HG03442 (cell line): ENCODE measurements around the gene OR4E1.
"Not testable (repeated sequence)": the region's sequence is repeated elsewhere in the genome, so short reads cannot be mapped to it uniquely, and the experiment has no call there.

Source experiments
- ATAC-seq: cut with Tn5 transposase; IDR thresholded peaks from one replicate; pipeline ENCODE4 v1.9.1; 2021; ENCODE audit warnings: mild to moderate bottlenecking, moderate library complexity; ENCODE audit not compliant: unreplicated experiment

Gene OR4E1

GRCh38 chr14:21673718-21674117, at the start of gene OR4E1:
Gene OR4E1 (minus strand): TSS chr14:21673818. CDS start chr14:21670935, 2,883 bp downstream.
- ATAC-seq, result no peak

GRCh38 chr14:21721504-21721903, 47.9 kb upstream of the OR4E1 start:
- no peak for ATAC-seq

GRCh38 chr14:21719841-21720240, 46.2 kb upstream of the OR4E1 start:
- no peak for ATAC-seq

- ATAC-seq, result no peak
Measured at GRCh38 chr14:21714318-21714929, 40.8 kb upstream of the OR4E1 start.

GRCh38 chr14:21712036-21712435, 38.4 kb upstream of the OR4E1 start:
- no peak for ATAC-seq

GRCh38 chr14:21711360-21711961, 37.8 kb upstream of the OR4E1 start:
- ATAC-seq, result peak; percentile 73

- ATAC-seq, result no peak
Measured at GRCh38 chr14:21704338-21704737, 30.7 kb upstream of the OR4E1 start.

GRCh38 chr14:21703357-21704326, 30.0 kb upstream of the OR4E1 start:
- no peak for ATAC-seq

GRCh38 chr14:21702316-21702715, 28.7 kb upstream of the OR4E1 start:
- no peak for ATAC-seq

- no peak for ATAC-seq
Measured at GRCh38 chr14:21699551-21699950, 25.9 kb upstream of the OR4E1 start.

- ATAC-seq, result not testable (repeated sequence)
Measured at GRCh38 chr14:21698538-21698937, 24.9 kb upstream of the OR4E1 start.

- ATAC-seq, result not testable (repeated sequence)
Measured at GRCh38 chr14:21697662-21698061, 24.0 kb upstream of the OR4E1 start.

- no peak for ATAC-seq
Measured at GRCh38 chr14:21694425-21694824, 20.8 kb upstream of the OR4E1 start.

- no peak for ATAC-seq
Measured at GRCh38 chr14:21686468-21686867, 12.8 kb upstream of the OR4E1 start.

- no peak for ATAC-seq
Measured at GRCh38 chr14:21680072-21680471, 6.5 kb upstream of the OR4E1 start.

GRCh38 chr14:21675566-21675965, 1.9 kb upstream of the OR4E1 start:
- no peak for ATAC-seq

- ATAC-seq, result no peak
Measured at GRCh38 chr14:21672116-21672515, 1.5 kb downstream of the OR4E1 start.

- no peak for ATAC-seq
Measured at GRCh38 chr14:21671371-21671770, 2.2 kb downstream of the OR4E1 start.

- ATAC-seq, result no peak
Measured at GRCh38 chr14:21669284-21669683, 4.3 kb downstream of the OR4E1 start.

- no peak for ATAC-seq
Measured at GRCh38 chr14:21668377-21668776, 5.2 kb downstream of the OR4E1 start.

GRCh38 chr14:21656980-21657379, 16.6 kb downstream of the OR4E1 start:
- no peak for ATAC-seq

GRCh38 chr14:21654215-21654614, 19.4 kb downstream of the OR4E1 start:
- no peak for ATAC-seq
